HepG2 (cell line): Measurements from ENCODE around the gene UBE2D4. TPM values are rescaled to one million over a fixed set of nuclear protein-coding genes. Genes with fewer than 3 reads are reported as not detected.

Experiments used
- AFF4 ChIP-seq: sonication (generic); formaldehyde crosslinking; IDR thresholded peaks from 2 replicates; pipeline ENCODE4 v1.4.0; 2020; ENCODE audit warnings: missing genetic modification reagents
- DR1 ChIP-seq: sonication (generic); formaldehyde crosslinking; IDR thresholded peaks from 2 replicates; pipeline ENCODE4 v1.8.0; 2021; ENCODE audit warnings: mild to moderate bottlenecking, missing genetic modification reagents, inconsistent platforms
- FIP1L1 ChIP-seq: fragments of 200-400 bp; formaldehyde crosslinking; IDR thresholded peaks from 2 replicates; pipeline ENCODE4 v1.6.1; 2018; ENCODE audit warnings: low read depth, mild to moderate bottlenecking, low read length, moderate library complexity, borderline replicate concordance; ENCODE audit not compliant: insufficient read depth
- GMEB2 ChIP-seq: IDR thresholded peaks from 2 replicates; pipeline ENCODE4 v1.6.1; 2016; ENCODE audit warnings: missing biosample characterization, missing genetic modification reagents, low read depth
- MEIS1 ChIP-seq: sonication (generic); formaldehyde crosslinking; IDR thresholded peaks from 2 replicates; pipeline ENCODE4 v1.9.0; 2021; ENCODE audit warnings: mild to moderate bottlenecking, missing genetic modification reagents, moderate library complexity, borderline replicate concordance
- MXD4 ChIP-seq: IDR thresholded peaks from 2 replicates; pipeline ENCODE4 v1.6.1; 2016; ENCODE audit warnings: mild to moderate bottlenecking, missing biosample characterization, missing genetic modification reagents
- NPAS2 ChIP-seq: sonication (generic); formaldehyde crosslinking; IDR thresholded peaks from 2 replicates; pipeline ENCODE4 v1.8.0; 2022; ENCODE audit warnings: mild to moderate bottlenecking, missing genetic modification reagents, borderline replicate concordance
- NR2C2 ChIP-seq: sonication (generic); formaldehyde crosslinking; IDR thresholded peaks from 2 replicates; pipeline ENCODE4 v1.4.0; 2020; ENCODE audit warnings: missing genetic modification reagents, mild to moderate bottlenecking, moderate library complexity, borderline replicate concordance
- POGK ChIP-seq: sonication (generic); formaldehyde crosslinking; conservative IDR thresholded peaks from 2 replicates; pipeline ENCODE4 v1.8.0; 2022; ENCODE audit warnings: mild to moderate bottlenecking, moderate library complexity, missing genetic modification reagents
- RBFOX2 ChIP-seq: fragments of 200-400 bp; formaldehyde crosslinking; IDR thresholded peaks from 2 replicates; pipeline ENCODE4 v1.6.1; 2017; ENCODE audit warnings: low read depth, mild to moderate bottlenecking, low read length
- RORA ChIP-seq: sonication (generic); formaldehyde crosslinking; IDR thresholded peaks from 2 replicates; pipeline ENCODE4 v1.5.0; 2020; ENCODE audit warnings: mild to moderate bottlenecking, missing genetic modification reagents, moderate library complexity
- SALL2 ChIP-seq: sonication (generic); formaldehyde crosslinking; IDR thresholded peaks from 2 replicates; pipeline ENCODE4 v1.8.1; 2023; ENCODE audit warnings: mild to moderate bottlenecking, missing genetic modification reagents, inconsistent platforms
- SIX1 ChIP-seq: sonication (generic); formaldehyde crosslinking; IDR thresholded peaks from 2 replicates; pipeline ENCODE4 v1.4.0; 2020; ENCODE audit warnings: missing genetic modification reagents, borderline replicate concordance
- TCF7 ChIP-seq: sonication (generic); IDR thresholded peaks from 2 replicates; pipeline ENCODE4 v1.6.1; 2016; ENCODE audit warnings: antibody characterized with exemption, low read depth
- ZNF503 ChIP-seq: sonication (generic); formaldehyde crosslinking; IDR thresholded peaks from 2 replicates; pipeline ENCODE4 v1.4.0; 2020; ENCODE audit warnings: missing genetic modification reagents
- ZNF512 ChIP-seq: sonication (generic); formaldehyde crosslinking; IDR thresholded peaks from 2 replicates; pipeline ENCODE4 v1.4.0; 2020; ENCODE audit warnings: mild to moderate bottlenecking, missing genetic modification reagents
- ZNF782 ChIP-seq: sonication (generic); formaldehyde crosslinking; IDR thresholded peaks from 2 replicates; pipeline ENCODE4 v1.4.0; 2020; ENCODE audit warnings: missing genetic modification reagents, mild to moderate bottlenecking, borderline replicate concordance
- polyA plus RNA-seq, 8 experiments: library from polyadenylated mRNA; depleted of rRNA in 3 of 8; stranded (reverse) in 7 of 8; unstranded in 1 of 8; fragments of >200 nt; fragmentation: Illumina TruSeq in 4 of 8; extraction: Trizol in 4 of 8; gene quantifications; 2 replicates each; pipeline versions ENCODE4 v1.2.1 to v1.2.3, GENCODE V29; 2011 to 2016; ENCODE audit warnings: low read depth in 4 of 8, missing spikeins in 1 of 8, mixed read lengths in 1 of 8; ENCODE audit not compliant: insufficient read depth in 1 of 8
- total RNA-seq, 5 experiments: library from RNA; depleted of rRNA; stranded (reverse); fragments of >200 nt; fragmentation: Illumina TruSeq; extraction: Trizol; gene quantifications; 2 replicates each; pipeline ENCODE4 v1.2.3, GENCODE V29; 2016; ENCODE audit warnings: low read depth in 1 of 5

The UBE2D4 gene
- total and polyA plus RNA-seq, 2 of the 13 experiments (the other 11 are each of a cell fraction or from before 2014, with no cell fraction given): 9.9 to 16.0 TPM

- TF ChIP-seq ZNF782 (CRISPR knock-in tag): peak; percentile 96
- no peak for TF ChIP-seq NPAS2 (CRISPR knock-in tag)
- TF ChIP-seq ZNF503 (CRISPR knock-in tag): no peak; the same call in 1 of the 2 replicates
- peak; percentile 17; the same call in 1 of the 2 replicates for TF ChIP-seq GMEB2 (CRISPR knock-in tag)
- TF ChIP-seq TCF7: no peak
- peak; percentile 94 for TF ChIP-seq RBFOX2
- no peak for TF ChIP-seq RORA (CRISPR knock-in tag)
- TF ChIP-seq NR2C2 (CRISPR knock-in tag): peak; percentile 73
- TF ChIP-seq MEIS1 (CRISPR knock-in tag): peak; percentile 75; the same call in 1 of the 2 replicates
- peak; percentile 80 for TF ChIP-seq SALL2
- no peak for TF ChIP-seq FIP1L1
- peak; percentile 68; the same call in 1 of the 2 replicates for TF ChIP-seq DR1
- no peak for TF ChIP-seq AFF4
- TF ChIP-seq MXD4 (CRISPR knock-in tag): peak; percentile 35; the same call in 1 of the 2 replicates
- TF ChIP-seq SIX1: no peak
- TF ChIP-seq ZNF512: no peak; the same call in 1 of the 2 replicates
- TF ChIP-seq POGK (CRISPR knock-in tag): peak; percentile 84; the same call in 1 of the 2 replicates
Measured at GRCh38 chr7:43925984-43926797, at the start of gene UBE2D4 (continued).
